Endothelial cell of umbilical vein (primary cell): ENCODE results near the gene ZNF662. TPM values are rescaled to one million over a fixed set of nuclear protein-coding genes. Genes with fewer than 3 reads are reported as not detected.

Experiments used
- BruUV-seq: library from RNA; stranded (reverse); fragments of 400-500 nt; replicated peaks from 2 replicates; lab custom pipeline; 2021; lab: Mats Ljungman, UMichigan
- CTCF ChIA-PET: fragments of 300-600, 350-600 bp; sonication (Branson Sonifier 250); formaldehyde crosslinking; loops from one replicate; lab custom pipeline; 2021; ENCODE audit warnings: antibody characterized with exemption, inconsistent platforms; lab: Charles Lee
- POLR2A ChIA-PET: fragments of 300-600, 350-600 bp; sonication (Branson Sonifier 250); formaldehyde crosslinking; loops from one replicate; lab custom pipeline; 2021; ENCODE audit warnings: antibody characterized with exemption, inconsistent platforms; lab: Charles Lee
- DNase-seq: peaks from one replicate; pipeline ENCODE4 v3.0.0-alpha.2; 2011; ENCODE audit warnings: low read depth, low spot score
- FAIRE-seq: peaks from 2 replicates; lab custom pipeline; 2011; peaks lifted over from hg19 to GRCh38; lab: Jason Lieb, UNC
- H2AFZ ChIP-seq: 2 replicates; pipeline ENCODE4 v1.6.0; 2012; ENCODE audit warnings: low read depth, low read length, control low read depth, inconsistent platforms
- H3K27ac ChIP-seq: 2 replicates; pipeline ENCODE4 v1.5.1; 2011; ENCODE audit warnings: low read depth, mild to moderate bottlenecking, control low read depth, low read length, moderate library complexity; ENCODE audit not compliant: insufficient read depth
- H3K27me3 ChIP-seq, 2 experiments: 2 replicates each; pipeline versions ENCODE4 v1.6.0 to v1.6.1; 2011; ENCODE audit warnings: low read length in 2 of 2, mixed read lengths in 1 of 2; ENCODE audit not compliant: control insufficient read depth in 2 of 2, insufficient read depth in 2 of 2
- H3K36me3 ChIP-seq, 2 experiments: 2 replicates in 1 of 2; 3 replicates in 1 of 2; pipeline ENCODE4 v1.5.1; 2011; ENCODE audit warnings: low read length in 2 of 2, mild to moderate bottlenecking in 1 of 2, moderate library complexity in 1 of 2; ENCODE audit not compliant: control insufficient read depth in 2 of 2, insufficient read depth in 2 of 2; ENCODE audit errors: extremely low read depth in 1 of 2
- H3K4me1 ChIP-seq: 3 replicates; pipeline ENCODE4 v1.5.1; 2011; ENCODE audit warnings: mild to moderate bottlenecking, low read length; ENCODE audit not compliant: control insufficient read depth, insufficient read depth; ENCODE audit errors: extremely low read depth
- H3K4me2 ChIP-seq: 2 replicates; pipeline ENCODE4 v1.6.1; 2011; ENCODE audit warnings: low read length, control low read depth, mixed read lengths; ENCODE audit not compliant: insufficient read depth
- H3K4me3 ChIP-seq, 3 experiments: fragments of 200-600 bp in 1 of 3; sonication (generic), shearing (Covaris generic) in 1 of 3; replicated peaks in 1 of 3; 2 replicates each; pipeline ENCODE4 v1.5.1; 2011 to 2016; ENCODE audit warnings: control low read depth in 3 of 3, low read length in 3 of 3, mild to moderate bottlenecking in 2 of 3, inconsistent platforms in 1 of 3, low read depth in 1 of 3, moderate library complexity in 1 of 3; ENCODE audit not compliant: insufficient read depth in 1 of 3
- H3K79me2 ChIP-seq: 2 replicates; pipeline ENCODE4 v1.6.0; 2012; ENCODE audit warnings: low read length, inconsistent platforms; ENCODE audit not compliant: control insufficient read depth, insufficient read depth
- H3K9ac ChIP-seq: replicated peaks from 2 replicates; pipeline ENCODE3; 2011; ENCODE audit warnings: low read length, control low read depth; ENCODE audit not compliant: insufficient read depth; ENCODE audit errors: extremely low read depth
- H3K9me1 ChIP-seq: replicated peaks from 3 replicates; pipeline ENCODE4 v1.6.0; 2011; ENCODE audit warnings: mild to moderate bottlenecking, low read length; ENCODE audit not compliant: control insufficient read depth, insufficient read depth; ENCODE audit errors: extremely low read depth
- H3K9me3 ChIP-seq: replicated peaks from 2 replicates; pipeline ENCODE4 v1.5.1; 2012; ENCODE audit warnings: low read length, inconsistent platforms; ENCODE audit not compliant: control insufficient read depth, insufficient read depth
- H4K20me1 ChIP-seq: replicated peaks from 2 replicates; pipeline ENCODE3; 2011; ENCODE audit warnings: mild to moderate bottlenecking, low read length; ENCODE audit not compliant: control insufficient read depth, insufficient read depth; ENCODE audit errors: extremely low read depth
- EZH2 ChIP-seq: IDR thresholded peaks from 2 replicates; pipeline ENCODE4 v1.6.1; 2012; ENCODE audit warnings: borderline replicate concordance, low read depth, mild to moderate bottlenecking, moderate library complexity, low read length, inconsistent platforms; ENCODE audit not compliant: severe bottlenecking
- FOS ChIP-seq: IDR thresholded peaks from 2 replicates; pipeline ENCODE4 v1.6.1; 2011; ENCODE audit warnings: mild to moderate bottlenecking, low read length, moderate library complexity, borderline replicate concordance; ENCODE audit not compliant: insufficient read depth
- GATA2 ChIP-seq: IDR thresholded peaks from 2 replicates; pipeline ENCODE4 v1.7.0; 2011; ENCODE audit warnings: low read depth, mild to moderate bottlenecking, moderate library complexity, mixed read lengths, low read length; ENCODE audit not compliant: insufficient read length, insufficient read depth
- JUN ChIP-seq: IDR thresholded peaks from 2 replicates; pipeline ENCODE4 v1.6.1; 2011; ENCODE audit warnings: borderline replicate concordance, low read depth; ENCODE audit not compliant: insufficient read length, insufficient read depth
- MYC ChIP-seq: IDR thresholded peaks from one replicate; pipeline ENCODE4 v1.6.1; 2011; ENCODE audit warnings: mild to moderate bottlenecking, low read depth, low read length
- POLR2A ChIP-seq: IDR thresholded peaks from 2 replicates; pipeline ENCODE4 v1.6.1; 2012; ENCODE audit warnings: low read depth, mild to moderate bottlenecking, control low read depth, low read length
- POLR2AphosphoS5 ChIP-seq: IDR thresholded peaks from 2 replicates; pipeline ENCODE4 v1.6.1; 2012; ENCODE audit warnings: low read depth, mild to moderate bottlenecking, control low read depth, low read length, moderate library complexity; ENCODE audit not compliant: insufficient read depth
- dilution Hi-C: fragments of 300-500 bp; cut with MboI; formaldehyde crosslinking; loops from one replicate; pipeline ENCODE4 v1.15.0; 2019; ENCODE audit warnings: low sequenced_read_pairs; ENCODE audit not compliant: extremely low pct_ligation_motif_present
- intact Hi-C: fragments of 100-400 bp; cut with micrococcal nuclease; formaldehyde crosslinking; loops from one replicate; pipeline ENCODE4 v1.10.0; 2022
- polyA plus RNA-seq, 4 experiments: library from polyadenylated mRNA; depleted of rRNA in 3 of 4; stranded (reverse) in 3 of 4; unstranded in 1 of 4; fragments of >200 nt; gene quantifications; 2 replicates each; pipeline versions ENCODE4 v1.2.1 to v1.2.3, GENCODE V29; 2011 to 2012; ENCODE audit warnings: missing spikeins in 1 of 4
- total RNA-seq: library from RNA; stranded (reverse); gene quantifications from 2 replicates; pipeline ENCODE4 v1.2.3, GENCODE V29; 2021
- TF ChIP-seq, protein P1 (sequence below): IDR thresholded peaks from 2 replicates; pipeline ENCODE4 v1.6.1; 2011; ENCODE audit not compliant: insufficient read depth, insufficient read length
- TF ChIP-seq, protein P2 (sequence below), 2 donors: IDR thresholded peaks; 1 replicate in 1 of 2; 2 replicates in 1 of 2; pipeline ENCODE4 v1.5.1; 2011; ENCODE audit warnings: low read length in 2 of 2, mild to moderate bottlenecking in 2 of 2, moderate library complexity in 2 of 2, control low read depth in 1 of 2, inconsistent platforms in 1 of 2, low read depth in 1 of 2; ENCODE audit not compliant: insufficient read depth in 1 of 2; ENCODE audit errors: extremely low read depth in 1 of 2

ZNF662 gene
- total and polyA plus RNA-seq, 2 donors (not counting 3 experiments of a cell fraction or from before 2014, with no cell fraction given), result 0.84 to 4.3 TPM

DNA sequence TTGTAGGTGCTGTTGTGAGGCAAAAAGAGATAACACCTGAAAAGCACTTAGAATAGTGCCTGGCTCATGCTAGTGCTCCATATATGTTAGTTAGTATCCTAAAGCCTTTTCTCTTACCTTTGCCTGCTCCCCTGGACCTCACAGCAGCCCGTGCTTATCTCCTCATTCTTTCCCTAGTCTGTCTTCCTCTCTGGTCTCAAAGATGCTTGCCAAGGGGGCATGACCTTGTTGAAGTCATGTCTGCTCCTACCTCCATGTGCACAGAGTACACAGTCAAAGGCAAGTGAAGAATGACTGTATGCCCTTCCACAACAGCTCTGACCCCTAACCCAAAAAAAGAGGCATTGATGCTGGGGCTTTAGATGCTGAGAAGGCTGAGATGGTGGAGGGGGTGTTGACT is 29.5 kb upstream of the ZNF662 start:
- FAIRE-seq (no peak), DNase-seq (no peak)
- H3K27ac ChIP-seq, result no peak overlapping the region
- dilution Hi-C loops, result no loop called here
- peaks cover 7% of the 10 kb centered on the region for H3K4me1 ChIP-seq
- BruUV-seq, result no TSS peak
- no peak overlapping the region for H3K4me3 ChIP-seq
- no peaks in the 10 kb centered on the region for H4K20me1 ChIP-seq
- H3K79me2 ChIP-seq, result no peaks in the 10 kb centered on the region
- ChIA-PET POLR2A (no interaction called here), CTCF (interaction anchor here (1.0 to 1.3 kb wide), 2 partner anchors 45 to 97 kb away, joined by 3 read pairs; no protein-coding TSS in a partner anchor)
- TF ChIP-seq POLR2AphosphoS5, result no peak
- no peak for TF ChIP-seq POLR2A
- no peak for TF ChIP-seq MYC
- TF ChIP-seq FOS, result no peak
- TF ChIP-seq, protein P1, sequence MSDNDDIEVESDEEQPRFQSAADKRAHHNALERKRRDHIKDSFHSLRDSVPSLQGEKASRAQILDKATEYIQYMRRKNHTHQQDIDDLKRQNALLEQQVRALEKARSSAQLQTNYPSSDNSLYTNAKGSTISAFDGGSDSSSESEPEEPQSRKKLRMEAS, result no peak
- TF ChIP-seq JUN, result no peak
- TF ChIP-seq, protein P2, sequence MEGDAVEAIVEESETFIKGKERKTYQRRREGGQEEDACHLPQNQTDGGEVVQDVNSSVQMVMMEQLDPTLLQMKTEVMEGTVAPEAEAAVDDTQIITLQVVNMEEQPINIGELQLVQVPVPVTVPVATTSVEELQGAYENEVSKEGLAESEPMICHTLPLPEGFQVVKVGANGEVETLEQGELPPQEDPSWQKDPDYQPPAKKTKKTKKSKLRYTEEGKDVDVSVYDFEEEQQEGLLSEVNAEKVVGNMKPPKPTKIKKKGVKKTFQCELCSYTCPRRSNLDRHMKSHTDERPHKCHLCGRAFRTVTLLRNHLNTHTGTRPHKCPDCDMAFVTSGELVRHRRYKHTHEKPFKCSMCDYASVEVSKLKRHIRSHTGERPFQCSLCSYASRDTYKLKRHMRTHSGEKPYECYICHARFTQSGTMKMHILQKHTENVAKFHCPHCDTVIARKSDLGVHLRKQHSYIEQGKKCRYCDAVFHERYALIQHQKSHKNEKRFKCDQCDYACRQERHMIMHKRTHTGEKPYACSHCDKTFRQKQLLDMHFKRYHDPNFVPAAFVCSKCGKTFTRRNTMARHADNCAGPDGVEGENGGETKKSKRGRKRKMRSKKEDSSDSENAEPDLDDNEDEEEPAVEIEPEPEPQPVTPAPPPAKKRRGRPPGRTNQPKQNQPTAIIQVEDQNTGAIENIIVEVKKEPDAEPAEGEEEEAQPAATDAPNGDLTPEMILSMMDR (IDR thresholded peaks at IDR 0.05; ENCODE audit: extremely low read depth in 1 of 2, insufficient read depth in 1 of 2, low read depth in 1 of 2, low read length in 2 of 2), result no peak
- TF ChIP-seq EZH2, result no peak
- TF ChIP-seq GATA2, result no peak
- H3K4me2 ChIP-seq, result no peak overlapping the region
- intact Hi-C loops, result no loop called here
- H3K9ac ChIP-seq, result no peak overlapping the region
- no peaks in the 10 kb centered on the region for H3K9me1 ChIP-seq
- H3K9me3 ChIP-seq, result no peaks in the 10 kb centered on the region
- H3K36me3 ChIP-seq, result no peaks in the 10 kb centered on the region
- H2AFZ ChIP-seq, result no peak overlapping the region
- H3K27me3 ChIP-seq, result peaks cover 11 to 20% of the 10 kb centered on the region in 2 experiments
